ENCODE measurements around the gene FBXO33.

- no peak for TF ChIP-seq CTCF (IDR thresholded peaks at IDR 0.05)
- TF ChIP-seq EZH2 (IDR thresholded peaks at IDR 0.05; ENCODE audit: borderline replicate concordance, insufficient read depth, low read depth, low read length, poor library complexity, severe bottlenecking): no peak
These were observed 16.2 kb downstream of the FBXO33 start for GRCh38 chr14:39416072-39416471.

Data from B cell (primary cell).